ENCODE results near the gene DGKG.

DGKG gene

DNA sequence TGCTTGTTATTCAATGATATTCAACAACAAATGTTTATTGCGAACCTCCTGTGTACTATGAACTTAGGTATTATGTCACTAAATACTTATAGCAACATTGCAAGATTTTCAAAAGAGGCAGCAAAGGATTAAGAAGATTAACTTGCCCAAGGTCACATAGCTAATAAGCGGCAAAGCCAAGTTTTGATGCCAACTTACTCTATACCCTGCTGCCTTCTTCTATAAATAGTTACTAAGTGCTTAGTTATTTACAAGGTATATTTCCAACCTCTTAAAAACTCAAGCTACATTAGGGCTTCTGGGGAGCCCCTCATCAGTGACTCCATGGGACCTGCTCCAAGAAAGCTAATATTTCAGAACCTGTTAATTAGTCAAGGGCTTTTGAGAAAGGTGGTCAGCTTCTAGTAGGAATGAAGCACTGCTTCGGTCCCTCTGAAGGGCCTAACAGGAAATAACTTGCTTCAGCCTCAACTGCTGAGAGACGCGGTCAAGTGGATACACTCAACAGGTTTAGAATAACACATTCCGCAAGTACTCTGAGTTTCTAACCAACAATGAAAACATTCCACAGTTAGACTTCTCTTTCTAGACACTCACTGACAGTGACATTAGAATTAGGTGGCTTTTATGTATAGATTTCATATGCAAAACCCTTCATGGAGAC lies 125.5 kb downstream of the DGKG start:
- no peak for DNase-seq

DNA sequence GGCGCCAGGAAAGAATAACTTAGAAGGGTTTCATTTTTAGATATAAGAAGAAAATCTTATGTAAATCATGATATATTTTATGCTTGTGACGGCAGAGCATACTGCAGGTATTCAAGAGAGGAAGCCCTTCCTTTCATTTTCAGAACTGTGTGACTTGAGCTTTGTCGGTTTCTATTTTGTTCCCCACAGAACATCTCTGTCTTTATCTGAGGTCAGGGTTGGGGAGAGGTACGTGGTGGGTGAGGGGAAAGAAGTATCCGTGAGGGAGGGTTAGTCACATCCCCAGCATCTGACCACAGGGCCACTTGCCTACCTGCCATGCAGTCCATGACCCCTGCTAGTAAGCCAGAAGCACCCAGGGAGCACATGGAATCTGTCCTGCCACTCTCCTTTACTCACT lies 126.5 kb downstream of the DGKG start:
- DNase-seq: no peak

DNA sequence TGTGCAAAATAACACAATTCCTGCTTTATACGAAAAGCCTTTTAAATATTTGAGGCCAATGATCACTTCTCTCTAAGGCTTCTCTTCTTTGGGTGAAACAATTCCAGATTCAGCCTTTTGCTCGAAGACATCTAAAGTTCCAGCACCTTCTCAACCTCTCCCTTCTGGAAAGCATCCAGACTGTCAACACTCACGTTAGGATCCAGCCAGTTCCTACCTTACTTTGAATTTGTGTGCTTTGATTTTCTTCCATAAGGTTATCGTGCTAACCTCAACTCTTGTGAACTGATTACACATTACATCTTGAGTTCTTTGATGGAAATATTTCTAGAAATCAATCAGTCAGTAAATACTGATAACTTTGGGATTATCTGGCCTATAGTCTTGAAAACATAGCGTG lies 127.9 kb downstream of the DGKG start:
- no peak for DNase-seq

DNA sequence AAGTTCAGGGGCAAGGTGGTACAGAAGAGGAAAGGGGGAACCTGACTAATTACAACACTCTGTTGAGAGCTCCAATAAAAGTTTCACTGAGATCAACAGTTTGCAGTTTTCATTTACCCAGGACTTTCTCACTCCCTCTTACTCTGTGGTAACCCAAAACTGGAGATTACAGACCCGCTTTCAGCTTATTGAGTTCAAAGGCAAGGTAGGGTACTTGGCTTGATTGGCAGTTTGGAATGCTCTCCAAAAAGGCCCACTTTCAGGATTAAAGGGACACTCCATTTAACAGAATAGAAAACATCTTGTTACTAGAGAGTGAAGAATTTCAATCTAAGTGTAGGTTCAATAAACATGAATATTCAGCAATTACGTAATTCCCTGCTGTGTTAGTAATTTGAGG lies 135.6 kb downstream of the DGKG start:
- no peak for DNase-seq

DNA sequence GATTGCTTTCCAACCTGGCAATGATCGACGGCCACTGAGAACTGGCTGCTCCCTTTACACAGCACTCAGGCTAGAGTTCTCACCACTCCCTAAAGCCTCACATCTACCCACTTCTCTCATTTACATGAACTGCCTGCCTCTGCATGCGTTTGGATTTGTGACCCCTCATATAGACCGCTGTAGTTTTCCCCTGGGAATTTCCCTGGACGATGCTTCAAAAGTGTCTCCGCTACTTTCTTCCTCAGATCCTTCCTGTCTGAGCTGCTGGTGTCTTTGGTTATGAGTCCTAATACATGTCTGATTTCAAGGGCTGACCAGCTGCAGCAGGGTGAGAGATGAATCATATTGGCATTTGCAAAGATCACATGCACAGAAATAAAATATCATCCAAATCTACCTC lies 136.4 kb downstream of the DGKG start:
- no peak for DNase-seq

DNA sequence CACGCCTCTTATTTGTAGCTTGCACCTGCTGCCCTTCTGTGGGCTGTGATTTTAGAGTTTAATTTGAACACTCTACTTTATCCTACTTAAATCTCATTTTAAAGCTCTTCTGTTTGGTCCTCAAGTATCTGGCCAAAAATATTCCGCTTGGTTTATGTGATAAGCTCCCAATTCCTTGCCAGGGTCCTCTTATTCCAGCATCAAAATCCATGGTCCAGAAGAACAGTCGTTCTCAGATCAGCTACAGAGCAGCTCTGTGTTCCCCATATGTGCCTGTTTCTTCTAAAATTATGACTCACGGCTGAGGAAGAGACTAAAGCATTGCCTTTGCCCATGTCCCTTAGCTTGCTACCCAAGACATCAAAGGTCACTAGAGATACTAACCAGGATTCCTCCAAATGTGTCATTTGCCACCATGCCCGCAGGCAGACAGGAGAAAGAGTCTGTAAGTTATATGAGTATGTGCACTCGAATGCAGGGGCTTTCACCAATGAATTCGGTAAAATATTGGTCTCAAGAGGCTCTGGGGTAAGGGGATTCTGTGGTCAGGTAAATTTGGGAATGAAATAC lies 137.9 kb downstream of the DGKG start:
- DNase-seq: no peak

DNA sequence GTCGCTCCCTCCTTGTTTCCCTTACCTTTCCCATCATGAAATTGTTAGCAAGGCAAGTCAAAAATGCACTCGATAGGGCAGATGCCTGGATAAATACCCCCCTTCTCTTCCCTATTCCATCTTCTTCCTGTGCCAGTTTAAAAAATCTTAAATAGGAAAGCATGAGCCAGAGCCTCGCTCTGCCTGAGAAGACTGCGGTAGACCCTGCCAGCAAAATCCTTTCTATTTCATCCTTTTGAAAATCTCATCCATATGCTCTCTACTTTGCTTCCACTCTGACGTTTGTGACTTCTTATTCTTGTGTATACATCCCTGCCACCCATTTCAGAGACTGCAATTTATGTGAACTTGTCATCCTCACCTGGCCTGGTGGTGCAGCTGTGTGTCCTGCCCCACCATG lies 138.6 kb downstream of the DGKG start:
- no peak for DNase-seq

DNA sequence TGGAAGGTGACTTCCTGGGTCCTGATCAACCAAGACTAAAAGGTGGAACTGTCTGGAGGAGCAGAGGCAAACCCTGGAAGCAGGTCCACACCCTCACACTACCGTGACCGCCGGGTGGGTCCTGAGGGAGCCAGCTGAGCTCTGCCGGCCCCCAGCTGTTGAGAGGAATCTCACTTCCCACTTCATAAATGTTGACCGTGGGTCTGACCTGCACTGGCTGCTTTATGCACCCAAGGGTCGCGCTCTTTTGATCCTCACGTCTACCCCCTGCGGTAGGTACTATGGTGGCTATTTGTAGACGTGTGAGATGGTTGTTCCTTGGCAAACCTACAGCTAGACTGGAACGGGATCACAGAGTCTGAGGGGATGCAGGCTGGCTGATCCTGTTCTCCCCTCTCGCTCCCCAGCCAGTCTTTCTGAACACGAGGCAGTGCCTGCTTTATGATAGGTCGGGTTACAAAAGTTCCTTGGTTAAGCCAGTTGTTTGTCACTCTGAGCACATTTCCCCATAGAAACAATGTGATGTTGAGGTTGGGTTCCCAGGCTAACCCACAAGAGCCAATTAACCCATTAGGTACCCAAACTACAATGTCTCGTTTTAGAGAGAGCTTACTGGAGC lies 140.2 kb downstream of the DGKG start:
- no peak for DNase-seq

DNA sequence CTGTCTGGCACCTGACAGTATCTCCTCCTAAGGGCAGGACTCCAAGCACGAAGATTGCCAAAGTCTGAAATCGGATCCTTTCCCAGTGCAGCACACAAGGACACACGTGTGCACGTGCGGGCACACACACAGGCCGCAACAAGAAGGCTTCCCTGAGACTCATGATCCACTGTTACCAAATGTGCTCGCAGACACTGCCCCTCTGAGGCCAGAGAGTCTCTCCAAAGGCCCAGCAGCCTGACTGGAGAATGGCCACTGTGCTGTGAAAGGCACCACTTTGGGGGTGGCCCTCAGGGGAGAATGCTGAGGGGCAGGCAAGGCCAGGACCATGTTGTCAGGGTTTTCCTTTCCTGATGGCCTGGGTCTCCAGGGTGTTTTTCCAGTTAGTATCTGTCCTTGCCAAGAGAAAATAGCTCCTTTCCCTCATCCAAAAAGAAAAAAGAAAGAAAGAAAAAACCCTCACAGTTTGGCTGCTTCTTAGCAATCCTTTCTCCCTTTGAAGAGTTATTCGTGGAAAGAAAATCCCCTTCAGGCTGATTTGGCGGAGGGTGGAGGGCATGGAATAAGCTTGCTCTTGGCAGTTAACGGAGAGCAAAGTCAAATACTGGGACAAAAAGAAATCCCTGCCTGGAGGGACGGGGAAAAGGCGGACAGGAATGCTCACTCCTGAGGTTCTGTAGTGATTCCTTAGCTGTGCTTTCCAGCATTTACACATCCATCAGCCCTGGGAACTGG lies 141.0 kb downstream of the DGKG start:
- no peak for DNase-seq

DNA sequence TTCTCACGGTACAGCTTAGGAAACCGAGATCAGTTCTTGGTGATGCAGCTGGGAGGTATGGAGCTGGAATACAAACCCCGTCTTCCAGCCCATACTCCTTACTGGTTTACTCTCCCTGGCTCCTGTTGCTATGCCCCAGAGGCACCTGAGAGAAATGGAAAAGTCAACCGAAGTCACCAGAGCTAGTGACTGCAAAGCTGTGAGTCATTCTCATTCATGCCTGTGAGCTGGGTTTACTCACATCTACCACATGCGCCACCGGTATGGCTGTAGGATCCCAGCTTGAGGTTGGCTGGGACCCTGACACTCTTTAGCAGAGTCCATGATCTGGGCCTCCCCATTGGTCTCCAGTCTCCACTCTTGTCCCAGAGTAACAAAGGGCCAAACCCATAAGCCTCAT lies 141.7 kb downstream of the DGKG start:
- DNase-seq: no peak

DNA sequence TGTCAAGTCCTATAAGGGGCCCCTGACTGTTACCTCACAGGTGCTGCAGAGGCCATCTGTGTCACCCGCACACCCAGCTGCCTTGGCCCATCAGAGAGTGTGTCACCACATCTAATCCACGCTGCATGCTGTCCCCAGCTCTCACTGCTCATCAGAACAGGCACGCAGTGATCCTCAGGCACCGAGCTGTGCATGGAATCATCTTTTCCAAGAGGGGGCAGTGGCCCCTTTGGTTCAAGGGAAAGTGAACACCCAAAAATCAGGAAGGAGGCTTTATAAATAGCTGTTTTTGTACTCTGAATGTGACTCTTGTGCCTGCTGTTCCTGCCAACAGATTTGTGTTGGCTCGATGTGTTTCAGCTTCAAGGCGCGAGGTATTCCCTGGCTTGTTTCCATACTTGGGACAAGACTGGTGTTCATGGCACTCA lies 142.8 kb downstream of the DGKG start:
- DNase-seq: no peak

DNA sequence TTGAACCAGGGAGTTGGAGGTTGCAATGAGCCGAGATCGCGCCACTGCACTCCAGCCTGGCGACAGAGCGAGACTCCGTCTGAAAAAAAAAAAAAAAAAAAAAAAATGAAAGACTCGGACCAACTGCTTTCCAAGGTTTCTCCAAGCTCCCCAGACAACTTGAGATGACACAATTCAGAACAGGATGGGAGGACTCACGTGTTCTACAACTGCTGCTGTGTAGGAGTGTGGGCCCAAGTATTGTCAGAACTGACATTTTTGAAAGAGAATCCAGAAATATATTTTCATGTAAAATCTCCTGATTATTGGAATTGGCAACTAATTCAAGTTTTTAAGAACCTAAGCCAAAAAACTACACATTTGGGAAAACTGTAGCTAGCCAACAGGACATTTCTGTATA lies 143.6 kb downstream of the DGKG start:
- DNase-seq: no peak

DNA sequence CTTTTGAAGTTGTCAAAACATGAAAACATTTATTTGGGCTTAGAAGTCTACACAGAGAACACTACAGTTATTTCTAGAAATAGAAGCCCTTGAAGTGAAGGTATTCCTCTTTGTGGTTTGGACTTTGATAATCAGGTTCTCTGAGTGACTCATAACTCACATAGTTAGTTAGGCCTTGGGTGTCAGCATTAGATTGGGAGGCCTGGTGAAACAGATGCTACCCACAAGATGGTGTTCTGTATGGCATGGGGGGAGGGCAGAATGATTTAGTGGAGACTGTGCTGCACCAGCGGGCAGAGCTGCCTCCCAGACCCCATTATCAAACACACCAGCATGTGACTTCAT lies 144.2 kb downstream of the DGKG start:
- no peak for DNase-seq

DNA sequence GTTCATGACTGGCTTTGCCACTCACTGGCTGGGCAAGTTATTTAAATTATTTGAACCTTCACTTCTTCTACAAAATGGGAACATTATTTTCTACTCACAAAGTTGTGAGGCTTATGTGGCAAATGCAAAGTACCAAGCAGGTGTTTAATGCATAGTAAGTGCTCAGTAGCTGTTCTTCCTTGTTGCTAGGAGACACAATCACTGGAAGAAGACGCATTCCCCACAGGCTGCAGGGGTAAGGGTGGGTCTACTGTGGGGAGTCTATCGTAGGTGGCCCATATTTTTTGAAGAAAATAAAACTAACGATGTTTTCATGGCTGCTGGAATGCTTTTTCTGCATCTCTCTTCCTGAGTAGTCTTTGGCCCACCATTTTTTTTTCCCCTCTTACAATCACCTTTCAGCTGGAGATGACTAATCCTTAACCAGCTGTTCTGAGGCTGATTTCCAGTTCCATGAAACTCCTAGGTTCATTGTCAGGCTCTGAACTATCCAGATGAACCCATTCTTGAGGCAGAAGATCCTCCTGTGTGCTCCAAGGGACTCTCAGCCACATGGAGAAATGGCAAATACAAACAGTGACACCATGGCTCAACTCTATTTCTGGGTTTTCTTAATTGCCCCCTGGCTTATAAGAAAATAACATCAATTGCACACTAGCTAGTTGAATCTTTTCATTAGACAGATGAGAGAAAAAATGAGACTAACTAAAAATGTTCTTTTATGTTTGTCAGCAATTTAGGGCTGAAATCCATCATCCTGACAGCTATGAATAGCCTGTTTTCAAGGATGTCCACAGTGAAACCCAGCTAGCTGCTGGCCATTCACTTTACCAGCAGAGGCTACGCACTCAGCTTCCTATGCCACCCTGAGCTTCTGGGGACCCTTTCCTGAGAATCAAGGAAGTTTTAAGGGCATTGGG lies 144.9 kb downstream of the DGKG start:
- no peak for DNase-seq

DNA sequence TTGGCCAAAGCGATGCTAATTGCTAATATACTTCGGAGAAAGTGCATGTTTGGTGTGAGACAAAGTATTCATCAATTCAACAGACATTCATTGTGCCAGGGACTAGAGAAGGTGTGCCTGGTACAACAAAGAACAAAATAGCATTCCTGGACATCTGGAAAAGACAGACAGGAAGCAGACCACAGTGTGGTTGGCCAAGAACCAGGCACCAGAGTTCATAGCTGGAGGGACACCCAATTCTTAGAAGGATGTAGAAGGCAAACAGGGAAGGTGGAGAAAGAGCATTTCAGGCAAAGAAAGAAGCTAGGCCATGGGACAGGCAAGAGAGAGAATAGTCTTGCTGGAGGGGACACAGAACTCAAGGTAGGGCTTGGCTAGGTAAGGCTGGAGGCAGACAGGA lies 147.4 kb downstream of the DGKG start:
- DNase-seq: no peak

DNA sequence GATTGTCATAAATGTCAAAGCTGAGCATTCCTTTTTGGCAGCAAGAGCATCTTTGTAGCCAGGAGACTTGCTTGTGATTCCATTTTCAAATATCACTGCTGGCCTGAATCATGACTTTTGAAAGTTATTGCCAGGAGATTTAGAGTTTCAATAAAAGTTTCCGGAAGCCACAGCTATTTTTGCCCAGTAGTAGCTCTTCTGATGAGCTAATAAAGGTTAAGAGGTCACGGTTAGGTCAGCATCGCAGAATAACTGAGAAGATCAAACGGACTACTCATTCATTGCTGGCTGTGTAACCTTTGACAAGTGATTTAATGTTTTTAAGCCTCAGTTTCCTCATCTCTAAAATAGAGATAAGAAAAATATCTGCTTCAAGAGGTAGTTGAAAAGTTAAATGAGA lies 148.1 kb downstream of the DGKG start:
- no peak for DNase-seq

DNA sequence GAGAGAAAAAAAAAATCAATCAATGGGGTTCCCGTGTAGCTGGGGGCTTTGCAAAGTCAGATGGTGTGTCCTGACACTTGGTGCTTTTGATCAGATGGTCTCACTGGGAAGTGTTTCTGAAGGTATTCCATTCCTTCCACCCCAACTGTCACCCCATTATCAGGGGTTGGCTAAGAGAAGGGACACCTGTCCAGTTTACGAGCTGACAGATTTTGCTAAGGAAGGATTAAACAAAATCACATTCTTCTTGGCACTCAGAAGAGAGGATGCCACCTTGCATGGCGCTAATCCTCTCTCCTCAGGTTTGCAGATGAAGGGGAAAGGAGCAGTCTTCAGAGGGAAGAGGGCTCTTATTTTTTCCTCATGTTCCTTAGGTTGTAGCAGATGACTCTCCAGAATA lies 149.4 kb downstream of the DGKG start:
- no peak for DNase-seq

DNA sequence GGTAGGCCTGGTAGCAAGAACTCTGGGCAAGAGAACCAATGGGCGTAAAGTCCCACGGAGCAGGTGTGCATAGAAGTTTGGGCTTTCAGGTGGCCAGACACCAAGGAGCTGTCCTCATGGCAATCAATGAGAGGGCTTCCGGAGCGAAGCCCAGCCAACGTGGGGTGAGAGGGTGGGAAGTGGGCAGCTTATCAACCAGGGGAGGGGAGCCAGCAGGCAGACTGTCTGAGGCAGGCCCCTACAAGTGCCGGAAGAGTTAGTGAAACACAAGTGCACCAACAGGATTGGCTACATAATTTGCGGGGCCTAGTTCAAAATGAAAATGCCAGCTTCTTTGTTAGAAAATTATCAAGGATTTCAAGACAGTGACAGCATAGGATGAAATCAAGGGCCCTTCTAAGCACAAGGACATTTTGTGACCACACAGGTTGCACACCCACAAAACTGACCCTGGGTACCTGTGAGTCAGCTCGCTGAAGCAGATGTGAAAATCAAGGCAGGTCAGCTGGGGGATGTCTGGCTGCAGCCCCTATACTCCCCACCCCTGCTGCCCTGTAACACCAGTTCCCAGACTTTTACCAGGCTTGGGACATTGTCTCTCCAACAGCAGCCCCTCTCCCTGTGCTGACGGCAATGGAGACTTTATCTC lies 151.1 kb downstream of the DGKG start:
- DNase-seq: no peak

DNA sequence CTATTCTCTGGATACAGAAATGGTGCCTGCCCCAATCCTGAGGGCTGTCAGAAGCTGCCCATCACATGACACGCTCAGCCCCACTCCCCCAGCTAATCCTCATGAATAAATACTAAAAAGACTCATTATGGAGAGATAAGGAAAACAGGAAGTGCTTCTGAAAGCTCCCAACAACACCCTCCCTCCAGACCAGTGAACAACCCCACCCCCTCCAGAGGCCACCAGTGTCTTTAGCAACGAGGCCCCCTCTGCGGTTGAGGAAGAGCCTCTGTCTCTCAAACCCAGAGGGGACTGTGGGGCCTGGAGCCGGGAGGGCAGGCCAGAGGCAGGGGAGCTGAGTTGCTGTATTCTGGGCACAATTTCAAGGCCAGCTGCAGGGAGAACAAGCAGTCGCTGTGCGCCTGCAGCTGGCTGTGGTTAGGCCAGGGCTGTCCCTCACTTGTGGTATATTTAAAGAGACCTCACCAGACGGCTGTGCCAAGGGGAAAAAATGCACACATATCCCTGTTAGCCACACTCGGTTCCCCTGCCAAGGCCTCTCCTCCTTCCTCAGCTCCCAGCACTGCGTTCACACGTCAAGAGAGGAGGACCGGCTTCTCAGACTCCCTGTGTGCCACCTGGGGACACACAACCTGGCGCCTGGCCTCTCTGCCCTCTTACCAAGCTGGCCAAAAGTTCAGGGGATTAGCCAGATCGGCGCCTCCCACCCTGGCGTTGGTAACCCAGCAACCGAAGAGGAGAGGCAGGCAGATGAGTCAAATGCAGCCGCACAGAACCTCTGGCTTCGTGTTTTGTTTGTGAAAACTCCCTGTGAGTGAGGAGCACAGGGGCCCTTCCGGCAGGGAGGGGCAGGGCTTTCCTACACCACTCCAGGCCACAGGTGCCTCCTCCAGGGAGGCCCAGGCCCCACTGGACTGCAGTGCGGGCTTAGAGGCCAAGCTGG lies 152.0 kb downstream of the DGKG start:
- no peak for DNase-seq

DNA sequence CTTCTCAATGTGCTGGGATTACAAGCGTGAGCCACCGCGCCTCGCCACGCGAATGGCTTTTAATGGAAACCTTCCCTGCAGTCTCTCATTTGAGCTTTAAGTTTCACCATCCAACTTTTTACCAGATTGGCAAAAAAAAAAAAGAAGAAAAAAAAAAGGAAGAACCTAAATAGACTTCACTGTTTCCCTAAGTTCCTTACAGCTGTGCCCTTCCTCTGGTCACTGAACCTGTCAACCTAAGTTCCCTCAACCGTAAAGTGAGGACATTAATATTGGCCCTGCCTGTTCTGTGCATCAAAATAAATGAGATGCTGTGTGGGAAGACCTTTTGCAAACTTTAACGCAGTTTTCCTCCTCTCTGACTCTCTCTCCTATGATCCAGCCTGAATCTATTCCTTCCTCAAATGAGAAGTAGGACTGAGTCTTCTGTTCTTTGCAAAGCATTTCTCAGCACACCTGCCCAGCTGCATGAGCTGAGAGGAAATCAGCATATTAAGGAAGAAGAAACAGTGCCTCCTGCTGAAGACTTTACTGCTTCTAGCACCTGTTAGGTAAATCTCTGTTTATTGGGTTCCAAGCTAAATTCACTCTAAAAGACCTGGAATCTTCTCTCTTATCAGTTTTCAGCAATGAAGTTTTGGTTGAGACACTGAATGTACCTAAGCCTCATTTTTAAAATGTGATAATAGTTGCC lies 153.6 kb downstream of the DGKG start:
- DNase-seq: no peak

DNA sequence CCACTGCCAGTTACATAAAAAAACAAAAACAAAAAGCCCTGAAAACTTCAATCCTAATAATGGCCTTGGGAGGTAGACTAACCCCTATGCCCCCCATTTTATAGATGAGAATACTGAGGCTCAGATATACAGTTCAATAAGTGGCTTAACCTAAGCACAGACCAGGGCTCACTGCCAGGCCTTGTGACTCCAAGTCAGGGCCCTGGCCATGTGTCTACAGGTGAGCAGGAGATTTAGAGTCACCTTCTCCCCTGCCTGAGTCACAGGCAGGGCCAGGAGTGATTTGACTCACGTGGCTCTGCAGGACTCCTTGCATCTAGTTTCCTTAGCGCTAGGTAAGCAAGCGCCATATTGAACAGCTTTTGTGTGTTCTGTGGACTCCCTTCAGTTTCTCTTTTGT lies 154.5 kb downstream of the DGKG start:
- no peak for DNase-seq

All from activated naive CD4-positive, alpha-beta T cell treated with Interleukin-2 at 50 U/mL for 16 hours (primary cell).